KMS-11 (cell line): Measurements from ENCODE around the gene ADGRF3.
A peak's percentile ranks its signal among the peaks of the same experiment; 100 is the strongest.

Experiments
- H2AFZ ChIP-seq: fragments of 200-600 bp; sonication (generic); 2 replicates; pipeline ENCODE4 v1.6.1; 2016; ENCODE audit warnings: antibody characterized with exemption, mixed run types, low read depth
- H3K27ac ChIP-seq: fragments of 200-600 bp; sonication (generic); 2 replicates; pipeline ENCODE4 v1.6.1; 2016; ENCODE audit warnings: mild to moderate bottlenecking, mixed run types
- H3K27me3 ChIP-seq: fragments of 200-600 bp; sonication (generic); 2 replicates; pipeline ENCODE4 v1.6.1; 2017; ENCODE audit warnings: mild to moderate bottlenecking, low read depth, mixed run types, moderate library complexity; ENCODE audit not compliant: insufficient read depth
- H3K36me3 ChIP-seq: fragments of 200-600 bp; sonication (generic); 2 replicates; pipeline ENCODE4 v1.6.1; 2017; ENCODE audit warnings: mild to moderate bottlenecking, mixed run types; ENCODE audit not compliant: insufficient read depth
- H3K4me1 ChIP-seq: fragments of 200-600 bp; sonication (generic); 2 replicates; pipeline ENCODE4 v1.6.1; 2016; ENCODE audit warnings: mild to moderate bottlenecking, low read depth, mixed run types; ENCODE audit not compliant: poor library complexity, severe bottlenecking
- H3K4me2 ChIP-seq: fragments of 200-600 bp; sonication (generic); 2 replicates; pipeline ENCODE4 v1.7.0; 2016; ENCODE audit warnings: mild to moderate bottlenecking, mixed run types
- H3K4me3 ChIP-seq: fragments of 200-600 bp; sonication (generic); IDR thresholded peaks from 2 replicates; pipeline ENCODE4 v1.6.1; 2017; ENCODE audit warnings: low read depth, low read length, mixed read lengths; ENCODE audit not compliant: insufficient read depth
- H3K79me2 ChIP-seq: fragments of 200-600 bp; sonication (generic); 2 replicates; pipeline ENCODE4 v1.6.1; 2016; ENCODE audit warnings: low read depth, mixed run types; ENCODE audit not compliant: insufficient read depth
- H3K9ac ChIP-seq: fragments of 200-600 bp; sonication (generic); 2 replicates; pipeline ENCODE4 v1.6.1; 2016; ENCODE audit warnings: mild to moderate bottlenecking, mixed run types
- H4K20me1 ChIP-seq: fragments of 200-600 bp; sonication (generic); 2 replicates; pipeline ENCODE4 v1.6.1; 2016; ENCODE audit warnings: mild to moderate bottlenecking, mixed run types; ENCODE audit not compliant: insufficient read depth
- TF ChIP-seq, protein P1 (sequence below): fragments of 200-600 bp; sonication (generic); conservative IDR thresholded peaks from 2 replicates; pipeline ENCODE4 v1.6.1; 2017; ENCODE audit warnings: low read depth, mild to moderate bottlenecking, antibody characterized with exemption, low read length, moderate library complexity, mixed read lengths

Gene ADGRF3

DNA sequence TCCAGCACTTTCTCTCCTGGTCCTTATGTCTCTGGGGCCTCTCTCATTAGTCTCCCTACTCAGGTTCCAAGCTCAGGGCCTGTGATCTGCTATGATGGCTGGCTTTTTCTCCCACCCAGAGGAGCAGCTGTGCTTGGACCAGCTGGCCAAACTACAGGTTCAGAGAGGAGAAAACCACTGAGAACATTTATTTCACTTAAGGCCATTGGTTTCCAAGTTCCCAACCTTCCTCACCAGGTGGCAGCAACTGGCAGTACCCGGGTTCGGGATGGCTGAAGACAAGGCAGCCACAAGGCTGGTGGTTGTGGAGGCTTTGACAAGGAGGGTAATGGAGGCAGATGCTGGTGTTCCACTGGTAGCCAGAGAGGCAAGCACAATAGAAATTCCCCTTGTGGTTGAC, 30.5 kb downstream of the ADGRF3 start:
- Histone ChIP-seq H3K27ac (no peak overlapping the region), H2AFZ (no peak overlapping the region), H3K4me1 (peaks cover 8% of the 10 kb centered on the region), H3K27me3 (no peaks in the 10 kb centered on the region), H4K20me1 (no peaks in the 10 kb centered on the region), H3K4me3 (no peak overlapping the region), H3K9ac (no peak overlapping the region), H3K4me2 (no peak overlapping the region), H3K79me2 (no peaks in the 10 kb centered on the region), H3K36me3 (no peaks in the 10 kb centered on the region)
- TF ChIP-seq, protein P1, sequence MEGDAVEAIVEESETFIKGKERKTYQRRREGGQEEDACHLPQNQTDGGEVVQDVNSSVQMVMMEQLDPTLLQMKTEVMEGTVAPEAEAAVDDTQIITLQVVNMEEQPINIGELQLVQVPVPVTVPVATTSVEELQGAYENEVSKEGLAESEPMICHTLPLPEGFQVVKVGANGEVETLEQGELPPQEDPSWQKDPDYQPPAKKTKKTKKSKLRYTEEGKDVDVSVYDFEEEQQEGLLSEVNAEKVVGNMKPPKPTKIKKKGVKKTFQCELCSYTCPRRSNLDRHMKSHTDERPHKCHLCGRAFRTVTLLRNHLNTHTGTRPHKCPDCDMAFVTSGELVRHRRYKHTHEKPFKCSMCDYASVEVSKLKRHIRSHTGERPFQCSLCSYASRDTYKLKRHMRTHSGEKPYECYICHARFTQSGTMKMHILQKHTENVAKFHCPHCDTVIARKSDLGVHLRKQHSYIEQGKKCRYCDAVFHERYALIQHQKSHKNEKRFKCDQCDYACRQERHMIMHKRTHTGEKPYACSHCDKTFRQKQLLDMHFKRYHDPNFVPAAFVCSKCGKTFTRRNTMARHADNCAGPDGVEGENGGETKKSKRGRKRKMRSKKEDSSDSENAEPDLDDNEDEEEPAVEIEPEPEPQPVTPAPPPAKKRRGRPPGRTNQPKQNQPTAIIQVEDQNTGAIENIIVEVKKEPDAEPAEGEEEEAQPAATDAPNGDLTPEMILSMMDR = peak; percentile 35; the same call in 1 of the 2 replicates

DNA sequence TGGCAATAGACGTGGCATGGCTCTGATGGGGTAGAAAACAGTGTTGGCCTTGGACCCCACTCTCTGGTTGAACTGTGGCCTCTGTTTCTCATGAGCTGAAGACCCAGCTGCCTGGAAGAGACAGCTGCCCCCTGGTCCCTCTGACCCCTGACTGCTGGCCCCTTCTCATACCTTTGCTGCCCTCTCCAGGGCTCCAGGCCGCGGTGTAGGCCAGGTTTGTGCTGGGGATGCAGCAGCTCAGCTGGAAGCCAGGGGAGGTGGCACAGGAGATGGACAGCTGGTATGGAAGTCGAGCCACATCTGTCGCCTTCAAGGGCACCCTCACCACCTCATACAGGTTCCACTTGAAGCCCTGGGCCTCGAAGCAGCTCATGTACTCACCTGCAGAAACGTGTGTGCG, 32.3 kb downstream of the ADGRF3 start:
- H3K4me2 ChIP-seq = no peak overlapping the region
- peaks cover 8% of the 10 kb centered on the region for H3K4me1 ChIP-seq
- no peaks in the 10 kb centered on the region for H3K36me3 ChIP-seq
- TF ChIP-seq, protein P1 = no peak
- H3K27me3 ChIP-seq = no peaks in the 10 kb centered on the region
- no peaks in the 10 kb centered on the region for H3K79me2 ChIP-seq
- no peak overlapping the region for H3K4me3 ChIP-seq
- no peak overlapping the region for H3K27ac ChIP-seq
- H3K9ac ChIP-seq = no peak overlapping the region
- no peaks in the 10 kb centered on the region for H4K20me1 ChIP-seq
- H2AFZ ChIP-seq = no peak overlapping the region

DNA sequence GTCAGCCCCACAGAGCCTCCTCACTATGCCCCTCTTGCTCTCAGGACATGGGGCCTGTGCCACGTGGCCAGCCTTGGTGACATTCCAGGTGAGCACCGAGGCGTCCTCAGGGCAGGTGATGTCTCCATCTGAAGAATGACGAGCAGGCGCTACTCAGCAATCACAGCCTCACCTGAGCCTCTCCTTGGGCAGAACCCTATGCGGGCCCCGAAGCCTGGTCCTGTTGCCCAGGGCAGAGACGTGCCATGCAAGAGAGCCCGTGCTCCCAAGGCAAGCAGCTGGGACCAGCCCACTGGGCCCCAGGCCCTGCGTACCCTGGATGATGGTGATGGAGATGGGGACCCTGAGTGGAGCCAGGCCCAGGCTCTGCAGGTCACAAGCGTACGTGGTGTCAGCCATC, 33.1 kb downstream of the ADGRF3 start:
- H3K4me2 ChIP-seq = no peak overlapping the region
- no peak overlapping the region for H3K4me3 ChIP-seq
- no peak overlapping the region for H2AFZ ChIP-seq
- no peaks in the 10 kb centered on the region for H3K36me3 ChIP-seq
- H4K20me1 ChIP-seq = no peaks in the 10 kb centered on the region
- H3K4me1 ChIP-seq = peaks cover 8% of the 10 kb centered on the region
- H3K27ac ChIP-seq = no peak overlapping the region
- no peaks in the 10 kb centered on the region for H3K79me2 ChIP-seq
- TF ChIP-seq, protein P1 = no peak
- no peaks in the 10 kb centered on the region for H3K27me3 ChIP-seq
- H3K9ac ChIP-seq = no peak overlapping the region

DNA sequence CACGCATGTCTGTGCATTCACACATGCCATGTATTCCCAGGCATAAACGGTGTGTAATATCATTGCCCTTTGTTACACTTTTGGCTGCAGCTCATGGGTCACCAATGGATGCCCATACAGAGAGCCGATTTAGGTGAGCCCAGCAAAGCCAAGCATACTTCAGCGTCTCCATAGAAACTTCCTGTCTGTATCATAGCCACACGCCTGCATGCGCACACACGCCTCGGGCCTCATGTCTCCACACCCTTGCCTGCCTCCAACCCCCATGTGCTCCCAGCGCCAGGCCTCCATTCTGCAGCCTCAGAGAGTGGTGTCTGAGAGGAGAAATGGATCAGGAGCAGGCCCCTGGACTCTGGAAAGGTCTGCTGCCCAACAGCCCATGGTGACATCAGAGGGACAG, 34.1 kb downstream of the ADGRF3 start:
- H3K4me1 ChIP-seq = peaks cover 8% of the 10 kb centered on the region
- no peaks in the 10 kb centered on the region for H3K36me3 ChIP-seq
- TF ChIP-seq, protein P1 = no peak
- no peaks in the 10 kb centered on the region for H3K27me3 ChIP-seq
- H3K4me3 ChIP-seq = no peak overlapping the region
- H2AFZ ChIP-seq = no peak overlapping the region
- no peak overlapping the region for H3K27ac ChIP-seq
- H3K79me2 ChIP-seq = no peaks in the 10 kb centered on the region
- H4K20me1 ChIP-seq = no peaks in the 10 kb centered on the region
- H3K9ac ChIP-seq = no peak overlapping the region
- no peak overlapping the region for H3K4me2 ChIP-seq
